PFSK-1 (cell line): Measurements from ENCODE around the gene IL24.

ENCODE experiments used
- FOXP2 ChIP-seq: optimal IDR thresholded peaks from 2 replicates; pipeline ENCODE3; 2011; ENCODE audit warnings: borderline replicate concordance, control low read depth, inconsistent platforms; ENCODE audit not compliant: insufficient read depth; ENCODE audit errors: extremely low read length, extremely low read depth
- POLR2AphosphoS5 ChIP-seq: IDR thresholded peaks from 2 replicates; pipeline ENCODE4 v1.6.1; 2012; ENCODE audit warnings: low read depth, mild to moderate bottlenecking, control low read depth, low read length, moderate library complexity
- SIN3A ChIP-seq: IDR thresholded peaks from 2 replicates; pipeline ENCODE4 v1.6.1; 2012; ENCODE audit warnings: mild to moderate bottlenecking, low read length, moderate library complexity, borderline replicate concordance; ENCODE audit not compliant: insufficient read depth
- TF ChIP-seq, protein P1 (sequence below), 2 experiments: IDR thresholded peaks; 2 replicates each; pipeline versions ENCODE4 v1.6.1 to v1.8.0; 2011 to 2012; ENCODE audit warnings: low read depth in 2 of 2, low read length in 2 of 2, control low read depth in 1 of 2, inconsistent platforms in 1 of 2, mild to moderate bottlenecking in 1 of 2, moderate library complexity in 1 of 2; ENCODE audit not compliant: insufficient read depth in 1 of 2

IL24 gene

DNA sequence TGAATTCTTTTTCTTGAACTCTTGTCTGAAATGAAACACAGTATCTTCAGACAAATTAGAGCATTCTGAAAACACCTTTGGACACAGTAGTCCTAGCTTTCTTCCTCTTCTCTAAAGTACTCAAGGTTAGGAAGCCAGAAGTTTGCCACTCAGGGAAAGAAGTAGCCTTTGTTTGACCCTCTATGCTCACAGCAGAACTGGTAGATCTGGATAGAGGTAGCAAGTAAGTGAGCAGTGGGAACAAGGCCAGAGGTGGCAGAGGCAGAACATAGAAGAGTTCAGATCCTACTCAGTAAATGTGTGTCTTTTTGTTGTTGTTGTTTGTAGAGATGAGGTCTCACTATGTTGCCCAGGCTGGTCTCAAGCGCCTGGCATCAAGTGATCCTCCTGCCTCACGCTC, 56.4 kb downstream of the IL24 start:
- TF ChIP-seq POLR2AphosphoS5 (no peak), SIN3A (no peak), FOXP2 (no peak)
- TF ChIP-seq, protein P1, sequence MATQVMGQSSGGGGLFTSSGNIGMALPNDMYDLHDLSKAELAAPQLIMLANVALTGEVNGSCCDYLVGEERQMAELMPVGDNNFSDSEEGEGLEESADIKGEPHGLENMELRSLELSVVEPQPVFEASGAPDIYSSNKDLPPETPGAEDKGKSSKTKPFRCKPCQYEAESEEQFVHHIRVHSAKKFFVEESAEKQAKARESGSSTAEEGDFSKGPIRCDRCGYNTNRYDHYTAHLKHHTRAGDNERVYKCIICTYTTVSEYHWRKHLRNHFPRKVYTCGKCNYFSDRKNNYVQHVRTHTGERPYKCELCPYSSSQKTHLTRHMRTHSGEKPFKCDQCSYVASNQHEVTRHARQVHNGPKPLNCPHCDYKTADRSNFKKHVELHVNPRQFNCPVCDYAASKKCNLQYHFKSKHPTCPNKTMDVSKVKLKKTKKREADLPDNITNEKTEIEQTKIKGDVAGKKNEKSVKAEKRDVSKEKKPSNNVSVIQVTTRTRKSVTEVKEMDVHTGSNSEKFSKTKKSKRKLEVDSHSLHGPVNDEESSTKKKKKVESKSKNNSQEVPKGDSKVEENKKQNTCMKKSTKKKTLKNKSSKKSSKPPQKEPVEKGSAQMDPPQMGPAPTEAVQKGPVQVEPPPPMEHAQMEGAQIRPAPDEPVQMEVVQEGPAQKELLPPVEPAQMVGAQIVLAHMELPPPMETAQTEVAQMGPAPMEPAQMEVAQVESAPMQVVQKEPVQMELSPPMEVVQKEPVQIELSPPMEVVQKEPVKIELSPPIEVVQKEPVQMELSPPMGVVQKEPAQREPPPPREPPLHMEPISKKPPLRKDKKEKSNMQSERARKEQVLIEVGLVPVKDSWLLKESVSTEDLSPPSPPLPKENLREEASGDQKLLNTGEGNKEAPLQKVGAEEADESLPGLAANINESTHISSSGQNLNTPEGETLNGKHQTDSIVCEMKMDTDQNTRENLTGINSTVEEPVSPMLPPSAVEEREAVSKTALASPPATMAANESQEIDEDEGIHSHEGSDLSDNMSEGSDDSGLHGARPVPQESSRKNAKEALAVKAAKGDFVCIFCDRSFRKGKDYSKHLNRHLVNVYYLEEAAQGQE (IDR thresholded peaks at IDR 0.05; ENCODE audit: insufficient read depth in 1 of 2, low read depth in 2 of 2, low read length in 2 of 2): no peak
